GM21825 (cell line): ENCODE measurements around the gene AP2B1.
"Not testable (repeated sequence)": the region's sequence is repeated elsewhere in the genome, so short reads cannot be mapped to it uniquely, and the experiment has no call there.

Experiments used
- ATAC-seq: cut with Tn5 transposase; IDR thresholded peaks from one replicate; pipeline ENCODE4 v1.9.1; 2021; ENCODE audit warnings: mild to moderate bottlenecking, moderate library complexity; ENCODE audit not compliant: unreplicated experiment

AP2B1 gene

DNA sequence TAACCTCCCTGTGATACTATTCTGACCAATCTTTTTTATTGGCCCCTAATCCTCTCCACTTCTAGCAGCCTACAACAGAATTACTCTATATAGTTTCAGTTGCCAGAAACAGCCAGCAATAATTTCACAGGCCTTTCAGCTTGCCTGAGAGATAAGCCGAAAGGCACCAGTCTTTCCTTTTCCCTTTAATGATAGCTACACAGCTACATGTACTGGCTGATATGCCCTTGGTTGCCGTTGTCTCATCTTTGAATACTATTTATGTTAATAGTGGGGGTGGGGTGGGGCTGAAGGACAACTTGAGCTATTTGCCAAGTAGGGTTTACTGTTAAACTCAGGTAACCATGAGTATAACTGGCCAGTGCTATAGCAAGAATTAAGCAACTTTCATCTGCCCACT lies 108.5 kb downstream of the AP2B1 start:
- no peak for ATAC-seq

DNA sequence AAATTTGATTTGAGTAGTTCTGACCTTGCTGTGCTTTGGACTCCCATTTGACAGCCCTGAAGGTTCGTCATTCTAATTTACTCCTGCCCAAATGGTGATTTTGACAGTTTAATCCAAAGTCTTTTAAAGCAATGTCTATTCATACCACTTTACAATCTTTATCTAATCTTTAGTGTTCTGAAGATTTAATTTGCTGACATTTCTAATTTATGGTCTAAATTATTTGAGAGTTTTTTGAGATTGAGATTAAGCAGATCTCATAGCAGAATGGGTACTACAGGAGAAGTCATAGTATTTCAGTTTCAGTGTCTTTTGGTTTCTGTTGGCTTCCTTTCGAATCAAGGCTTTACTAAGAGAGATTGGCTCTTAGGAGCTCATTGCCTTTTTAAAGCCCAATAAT lies 111.7 kb downstream of the AP2B1 start:
- no peak for ATAC-seq

DNA sequence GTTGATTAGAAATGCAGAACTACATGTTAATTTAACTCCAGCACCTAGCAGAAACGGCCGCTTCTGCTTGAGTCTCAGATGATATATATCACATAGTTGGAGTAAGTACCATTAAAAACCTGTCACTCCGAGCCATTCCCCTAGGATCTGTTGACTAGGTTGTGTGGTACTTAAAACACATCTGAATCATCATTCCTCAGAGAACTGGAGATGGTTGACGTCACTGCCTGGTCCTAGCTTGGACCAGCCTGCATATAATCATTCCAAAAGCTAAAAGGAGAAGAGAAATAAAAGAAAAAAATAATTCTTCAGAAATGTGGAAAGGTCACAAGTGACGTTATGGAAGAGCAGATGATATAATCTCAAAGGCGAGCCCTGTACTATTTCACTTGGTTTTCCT lies 113.0 kb downstream of the AP2B1 start:
- no peak for ATAC-seq

DNA sequence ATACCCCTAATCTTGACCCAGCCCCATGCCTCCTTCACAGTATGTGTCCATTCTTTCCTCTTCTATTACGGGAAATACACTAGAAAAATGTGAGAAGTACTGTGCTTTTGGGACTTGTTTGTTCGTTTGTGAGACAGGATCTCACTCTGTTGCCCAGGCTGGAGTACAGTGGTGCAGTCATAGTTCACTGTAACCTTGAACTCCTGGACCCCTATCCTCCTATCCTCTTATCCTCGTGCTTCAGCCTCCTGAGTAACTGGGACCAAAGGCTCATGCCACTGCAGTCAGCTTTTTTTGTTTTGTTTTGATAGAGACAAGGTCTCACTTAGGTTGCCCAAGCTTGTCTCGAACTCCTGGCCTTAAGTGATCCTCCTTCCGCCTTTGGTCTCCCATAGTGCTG lies 114.4 kb downstream of the AP2B1 start:
- no peak for ATAC-seq

DNA sequence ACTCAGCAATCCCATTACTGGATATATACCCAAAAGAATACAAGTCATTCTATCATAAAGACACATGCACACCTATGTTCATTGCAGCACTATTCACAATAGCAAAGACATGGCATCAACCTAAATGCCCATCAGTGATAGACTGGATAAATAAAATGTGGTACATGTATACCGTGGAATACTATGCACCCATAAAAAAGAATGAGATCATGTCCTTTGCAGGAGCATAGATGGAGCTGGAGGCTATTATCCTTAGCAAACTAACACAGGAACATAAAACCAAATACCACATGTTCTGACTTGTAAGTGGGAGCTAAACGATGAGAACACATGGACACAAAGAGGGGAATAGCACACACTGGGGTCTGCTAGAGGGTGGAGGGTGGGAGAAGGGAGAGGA lies 116.2 kb downstream of the AP2B1 start:
- ATAC-seq = not testable (repeated sequence)

DNA sequence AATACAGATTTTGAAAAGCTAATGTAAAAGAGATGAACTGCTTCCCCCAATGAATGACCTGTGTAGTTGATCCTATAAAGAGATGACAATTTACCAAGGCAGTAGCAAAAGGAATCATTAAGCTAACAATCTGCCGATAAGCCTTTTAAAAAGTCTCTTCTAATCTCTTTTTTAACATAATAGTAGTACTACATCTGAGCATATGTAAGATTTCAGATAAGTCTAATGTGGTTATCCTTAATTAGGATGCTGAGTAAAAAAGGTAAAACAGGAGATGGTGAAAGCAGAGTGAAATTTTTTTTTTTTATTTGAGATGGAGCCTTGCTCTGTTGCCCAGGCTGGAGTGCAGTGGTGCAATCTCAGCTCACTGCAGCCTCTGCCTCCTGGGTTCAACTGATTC lies 118.1 kb downstream of the AP2B1 start:
- no peak for ATAC-seq

DNA sequence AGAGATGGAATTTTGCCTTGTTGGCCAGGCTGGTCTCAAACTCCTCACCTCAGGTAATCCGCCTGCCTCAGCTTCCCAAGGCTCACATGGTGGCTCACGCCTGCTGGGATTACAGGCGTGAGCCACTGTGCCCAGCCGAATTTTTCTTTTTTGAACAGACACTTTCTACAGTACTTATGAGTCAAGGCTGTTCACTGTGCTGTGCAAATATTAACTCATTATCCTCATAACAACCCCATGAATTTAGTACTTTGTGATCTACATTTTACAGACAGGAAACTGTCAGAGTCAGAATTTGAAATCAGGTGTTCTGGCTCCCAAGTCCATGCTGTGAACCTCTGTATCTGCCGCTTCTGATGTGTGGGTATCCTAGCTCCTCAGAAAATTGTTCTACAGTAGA lies 118.6 kb downstream of the AP2B1 start:
- no peak for ATAC-seq

DNA sequence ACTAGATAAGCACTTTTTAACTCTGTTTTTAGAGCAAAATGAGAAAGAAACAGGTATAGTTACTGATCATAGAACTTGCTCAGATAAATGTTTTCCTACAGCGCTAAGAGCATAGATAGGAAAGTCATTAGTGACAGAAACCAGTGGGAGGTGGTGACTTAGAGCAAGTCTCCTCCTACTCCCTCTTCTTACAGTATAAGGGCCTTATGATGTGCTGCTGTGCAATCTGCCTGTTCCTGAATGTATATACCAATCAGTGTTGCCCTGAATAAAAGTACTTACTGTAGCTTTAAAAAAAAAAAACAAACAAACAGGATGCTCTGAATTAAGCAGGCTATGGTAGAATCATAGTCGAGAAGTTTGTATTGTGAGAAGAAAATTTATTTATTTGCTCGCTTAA lies 121.0 kb downstream of the AP2B1 start:
- no peak for ATAC-seq

DNA sequence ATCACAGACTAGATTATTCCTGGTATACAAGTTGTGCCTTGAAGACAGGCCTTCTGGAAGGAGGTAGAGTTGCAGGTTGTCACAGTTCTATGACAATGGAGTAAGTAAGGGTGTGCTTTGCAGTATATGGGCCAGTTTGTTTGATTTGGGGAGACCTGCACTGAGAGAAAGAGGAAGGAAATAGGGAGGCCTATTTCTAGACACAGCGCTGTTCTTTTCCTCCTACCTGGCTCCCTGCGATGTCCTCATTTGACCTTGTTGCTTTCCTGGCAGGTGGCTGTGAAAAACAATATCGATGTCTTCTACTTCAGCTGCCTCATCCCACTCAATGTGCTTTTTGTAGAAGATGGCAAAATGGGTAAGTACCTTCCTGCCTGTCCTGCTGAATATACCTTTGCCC lies 121.8 kb downstream of the AP2B1 start:
- ATAC-seq = no peak

DNA sequence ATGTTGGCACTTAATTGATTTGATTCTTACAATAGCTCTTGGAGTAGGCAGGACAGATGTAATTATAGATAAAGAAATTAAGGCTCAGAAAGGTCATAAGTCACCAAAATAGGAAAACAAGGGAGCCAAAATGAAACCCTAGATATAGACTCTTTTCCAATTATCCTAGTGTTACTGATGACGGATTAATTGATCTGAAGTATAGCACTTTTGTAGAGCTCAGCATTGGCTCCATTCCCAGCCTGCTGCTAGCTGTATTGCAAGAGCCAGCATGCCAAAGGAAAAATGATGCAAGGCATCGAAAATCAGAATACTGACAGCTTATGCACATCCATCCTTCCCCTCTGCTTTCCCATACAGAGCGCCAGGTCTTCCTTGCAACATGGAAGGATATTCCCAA lies 122.8 kb downstream of the AP2B1 start:
- ATAC-seq = no peak

DNA sequence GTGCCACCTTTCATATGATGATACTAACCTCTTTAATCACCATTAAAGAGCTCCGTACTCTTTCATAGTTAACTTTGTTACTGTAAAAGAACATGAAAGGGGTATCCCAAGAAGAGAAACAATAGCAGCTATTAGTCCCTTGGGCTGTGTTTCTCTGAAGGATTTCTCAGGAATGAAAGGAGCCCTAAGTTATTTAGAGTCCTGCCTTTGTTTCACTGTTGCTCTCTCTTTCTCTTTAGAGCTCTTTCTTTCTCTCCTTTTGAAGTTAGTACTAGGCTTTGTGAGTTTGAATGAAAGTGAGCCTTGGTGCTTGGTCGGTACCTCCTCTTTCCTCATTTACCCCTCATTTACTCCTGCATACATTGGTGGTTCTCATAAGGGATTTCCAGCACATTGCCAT lies 123.8 kb downstream of the AP2B1 start:
- no peak for ATAC-seq

DNA sequence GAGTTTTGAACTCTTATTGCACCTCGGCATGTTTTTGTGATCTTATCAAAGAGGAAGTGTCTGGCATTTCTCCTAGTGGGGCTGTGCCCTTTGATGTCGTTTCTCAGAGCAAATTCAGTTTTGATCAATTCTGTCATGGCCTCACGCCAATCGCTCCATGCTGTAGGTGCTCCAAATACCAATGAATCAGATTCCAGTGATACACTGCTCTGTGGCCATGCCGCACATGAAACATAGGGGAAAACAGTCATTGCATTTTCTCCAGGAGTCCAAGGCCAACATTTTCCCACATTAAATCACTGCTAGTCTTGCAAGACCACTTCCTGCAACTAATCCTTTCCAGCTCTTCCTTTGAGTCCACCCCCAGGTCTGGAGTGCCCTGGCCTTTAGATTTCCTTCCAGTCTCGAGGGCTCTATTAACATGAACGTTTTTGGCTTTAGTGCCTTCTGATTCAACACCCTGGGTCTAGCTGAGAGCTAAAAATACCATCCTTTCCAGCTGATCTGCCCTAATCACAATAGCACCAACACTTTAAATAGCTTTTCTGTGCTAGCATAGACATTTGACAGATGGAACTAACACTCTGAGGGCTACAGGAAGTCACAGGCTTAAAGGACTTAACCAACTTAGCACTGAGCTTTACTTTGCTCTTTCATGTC lies 126.1 kb downstream of the AP2B1 start:
- ATAC-seq = no peak

DNA sequence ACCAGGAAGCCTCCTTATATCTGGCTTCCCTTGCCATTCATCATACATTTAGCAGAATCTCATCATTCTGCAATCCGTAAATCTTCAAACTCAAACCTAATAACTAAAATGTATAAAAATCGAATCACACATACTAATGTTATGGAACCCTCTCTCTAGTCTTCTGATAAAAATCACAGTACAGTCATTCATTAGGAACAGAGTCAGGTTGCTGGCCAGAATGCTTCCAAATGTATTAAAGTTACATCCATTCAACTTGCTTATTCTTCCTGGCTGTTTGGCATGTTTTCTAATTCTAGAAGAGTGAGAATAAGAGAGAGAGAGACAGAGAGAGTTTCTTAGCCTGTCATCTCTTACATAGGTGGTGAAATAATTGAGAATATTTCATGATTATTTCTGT lies 127.9 kb downstream of the AP2B1 start:
- no peak for ATAC-seq

DNA sequence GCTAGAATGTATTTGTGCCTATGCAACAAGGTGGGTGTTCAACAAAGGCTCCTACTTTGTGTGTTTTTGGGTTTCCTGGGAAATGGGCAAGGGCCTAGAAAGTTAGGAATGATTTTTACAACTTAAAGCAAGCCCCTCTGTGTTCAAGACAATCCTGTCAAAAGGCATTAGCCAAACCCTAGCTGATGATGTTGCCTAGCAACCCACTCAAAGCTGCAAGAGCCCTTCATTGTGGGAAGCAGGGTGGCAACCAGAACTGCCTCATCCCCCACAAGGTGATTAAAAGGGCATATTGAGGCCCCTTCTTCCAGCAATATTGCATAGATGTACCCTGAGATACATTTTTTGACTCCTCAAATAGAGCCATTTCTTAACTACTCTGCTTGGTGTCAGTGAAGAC lies 128.3 kb downstream of the AP2B1 start:
- ATAC-seq = no peak

DNA sequence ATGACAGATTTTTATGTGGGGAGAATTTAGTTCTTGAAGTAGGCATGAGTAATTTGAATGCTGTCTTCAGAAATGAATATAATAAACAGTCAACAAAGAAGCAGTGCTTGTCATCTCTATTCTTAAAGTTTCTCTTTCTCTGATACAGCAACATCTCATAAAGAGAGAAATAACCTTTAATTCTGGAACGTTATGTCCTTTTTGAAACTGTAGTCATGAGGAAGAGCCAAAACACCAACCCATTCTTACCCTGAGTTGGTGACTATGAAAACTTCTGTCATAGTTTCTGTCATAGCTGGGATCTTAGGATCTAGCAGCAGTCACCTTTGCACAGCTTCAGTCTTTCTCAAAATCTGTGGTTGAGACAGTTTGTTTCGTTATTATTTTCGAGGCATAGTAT lies 129.1 kb downstream of the AP2B1 start:
- ATAC-seq = no peak

DNA sequence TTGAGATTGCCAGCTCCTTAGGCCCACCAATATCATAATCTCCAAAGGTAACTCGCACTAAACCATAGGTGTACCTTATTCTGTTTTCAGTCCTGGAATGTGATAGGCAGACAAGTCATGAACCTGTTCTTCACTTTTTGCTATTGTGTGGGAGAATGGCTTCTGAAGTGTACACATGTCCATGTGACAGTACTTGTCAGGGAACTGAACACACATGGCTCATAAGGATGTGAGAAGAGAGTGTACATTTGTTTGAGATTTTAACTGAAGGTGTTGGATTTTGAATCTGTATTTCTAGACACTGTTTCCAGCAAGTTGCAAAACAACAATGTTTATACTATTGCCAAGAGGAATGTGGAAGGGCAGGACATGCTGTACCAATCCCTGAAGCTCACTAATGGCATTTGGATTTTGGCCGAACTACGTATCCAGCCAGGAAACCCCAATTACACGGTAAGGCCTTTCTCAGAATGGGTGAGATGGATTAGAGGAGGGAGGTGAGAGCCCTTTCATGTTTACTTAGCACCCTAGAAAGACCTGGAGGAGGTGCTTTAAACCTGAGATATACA lies 129.9 kb downstream of the AP2B1 start:
- ATAC-seq = no peak

DNA sequence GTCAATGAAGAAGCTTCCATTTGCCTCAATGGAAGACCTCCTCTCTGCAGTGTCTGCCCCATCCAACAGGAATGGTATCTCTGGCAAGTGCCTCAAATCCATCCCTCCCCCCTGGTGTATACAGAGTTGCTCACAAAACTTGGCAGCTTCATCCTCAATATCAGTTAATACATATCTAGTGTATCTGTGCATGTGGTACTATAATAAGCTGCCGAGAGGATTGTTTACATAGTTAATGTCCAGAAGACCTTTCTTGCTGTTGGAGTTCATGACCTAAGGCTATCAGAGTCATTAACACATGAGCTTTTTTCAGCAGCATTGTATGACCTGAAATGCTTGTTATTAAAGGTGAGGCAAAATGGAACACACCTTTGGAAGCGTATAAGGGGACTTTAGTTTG lies 130.4 kb downstream of the AP2B1 start:
- no peak for ATAC-seq

DNA sequence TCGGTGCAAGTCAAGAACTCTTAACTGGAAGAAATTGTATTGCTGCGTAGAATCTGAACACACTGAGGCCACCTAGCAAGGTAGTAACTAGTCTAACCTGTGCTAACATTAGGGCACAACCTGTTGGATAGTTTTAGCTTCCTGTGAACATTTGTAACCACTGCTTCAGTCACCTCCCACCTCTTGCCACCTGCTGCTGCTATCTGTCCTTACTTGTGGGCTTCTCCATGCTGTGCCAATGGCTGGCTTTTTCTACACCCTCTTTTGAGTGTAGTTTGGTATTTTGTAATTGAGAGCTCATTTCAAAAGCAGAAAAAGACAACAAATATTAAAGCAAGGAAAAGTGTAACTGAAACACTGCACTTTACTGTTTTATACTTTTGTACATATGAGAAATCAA lies 136.6 kb downstream of the AP2B1 start:
- no peak for ATAC-seq

DNA sequence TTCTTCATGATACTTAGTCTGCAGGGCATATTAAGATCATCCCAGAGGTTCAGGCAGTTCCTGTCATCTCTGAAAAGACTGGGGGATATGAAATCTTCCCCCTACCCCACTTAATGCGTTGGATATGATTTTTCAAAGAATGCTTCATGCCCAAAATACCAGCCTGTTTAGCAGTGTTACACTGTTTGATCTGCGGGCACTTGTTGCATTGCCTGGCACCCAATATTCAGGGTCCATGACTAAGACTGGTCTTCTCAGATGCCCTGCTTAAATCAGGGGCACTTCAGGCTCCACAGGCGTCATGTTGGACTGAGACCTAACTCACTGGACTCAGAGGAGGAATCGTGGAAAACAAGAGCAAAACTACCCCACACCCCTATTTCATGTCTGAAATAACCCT lies 137.9 kb downstream of the AP2B1 start:
- ATAC-seq = no peak

DNA sequence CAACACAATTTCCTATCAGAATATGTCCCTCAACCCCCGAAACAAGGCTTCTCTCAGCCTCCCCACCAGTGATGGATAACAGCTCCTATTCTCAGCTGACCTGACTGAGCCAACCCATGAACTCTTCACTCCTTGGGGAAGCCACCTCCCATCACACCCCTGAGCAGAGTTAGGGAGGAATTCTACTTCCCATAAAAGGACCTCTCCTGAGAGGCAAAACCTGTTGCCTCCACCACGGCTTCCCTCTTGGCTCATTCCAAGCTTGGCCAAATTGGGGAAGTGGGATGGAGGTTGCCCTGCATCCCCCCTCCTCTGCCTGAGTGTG lies 138.6 kb downstream of the AP2B1 start:
- no peak for ATAC-seq

DNA sequence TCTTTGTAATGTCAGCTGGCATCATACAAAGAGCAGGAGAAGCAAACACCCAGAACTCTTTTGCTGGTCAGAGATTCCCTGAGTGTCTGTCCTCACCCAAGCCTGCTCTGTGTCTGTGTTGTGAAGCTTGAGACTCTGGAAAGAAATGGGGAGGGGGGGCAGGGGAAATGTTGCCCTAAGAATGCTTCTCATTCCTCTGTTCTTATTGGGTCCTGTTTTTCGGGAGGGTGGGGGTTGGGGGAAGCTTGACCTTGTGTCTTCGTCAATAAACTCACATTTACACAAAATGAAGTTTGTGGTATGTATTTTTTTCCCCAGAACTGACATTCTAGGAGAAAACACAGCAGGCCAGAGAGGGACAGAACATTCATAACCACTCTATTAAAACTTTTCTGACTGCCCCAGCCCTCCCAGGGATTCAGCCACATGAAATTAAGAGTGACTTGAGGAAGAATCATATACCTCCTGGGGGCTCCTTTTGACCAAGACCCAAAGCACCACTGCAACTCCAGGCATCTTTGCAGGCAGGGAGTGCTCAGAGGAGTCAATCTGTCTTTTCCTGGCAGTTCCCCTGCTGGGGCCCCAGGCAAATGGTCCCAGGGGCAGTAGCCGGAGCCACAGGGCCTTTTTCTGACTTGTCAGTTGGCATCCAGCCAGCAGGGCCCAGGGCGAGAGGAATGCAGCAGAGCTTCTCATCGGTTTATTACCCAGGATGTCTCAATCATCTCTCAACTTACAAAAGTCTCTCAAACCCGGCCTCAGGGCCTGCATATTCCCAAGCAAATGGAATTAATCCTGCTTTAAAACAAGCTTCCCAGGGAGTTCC lies 139.2 kb downstream of the AP2B1 start:
- ATAC-seq = no peak

DNA sequence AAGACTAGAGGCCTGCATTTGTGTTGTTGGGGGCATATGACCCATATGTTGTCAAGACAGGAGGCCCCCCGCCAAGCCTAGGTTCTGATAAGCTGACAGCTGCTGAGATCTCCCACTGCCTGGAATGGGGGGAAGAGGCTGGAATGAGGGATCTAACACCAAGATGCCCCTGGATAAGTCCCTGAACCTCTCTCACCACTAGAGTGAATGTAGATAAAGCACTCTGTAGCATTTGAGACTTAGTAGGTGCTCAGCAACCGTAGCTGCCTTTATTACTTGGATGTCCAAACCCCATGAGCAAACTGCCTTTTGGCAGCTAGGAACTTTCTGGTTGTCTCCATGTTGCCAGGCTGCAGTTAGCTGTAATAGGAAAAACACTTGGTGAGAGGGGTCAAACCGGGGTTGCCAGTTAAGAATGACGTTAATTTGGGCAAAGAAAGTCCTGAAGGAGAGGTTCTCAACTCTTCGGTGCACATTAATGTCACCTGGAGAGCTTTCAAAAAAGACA lies 139.9 kb downstream of the AP2B1 start:
- ATAC-seq = no peak
